ENCODE data around the gene TTLL9. TPM values are rescaled to one million over a fixed set of nuclear protein-coding genes. Genes with fewer than 3 reads are reported as not detected.

The TTLL9 gene, protein sequence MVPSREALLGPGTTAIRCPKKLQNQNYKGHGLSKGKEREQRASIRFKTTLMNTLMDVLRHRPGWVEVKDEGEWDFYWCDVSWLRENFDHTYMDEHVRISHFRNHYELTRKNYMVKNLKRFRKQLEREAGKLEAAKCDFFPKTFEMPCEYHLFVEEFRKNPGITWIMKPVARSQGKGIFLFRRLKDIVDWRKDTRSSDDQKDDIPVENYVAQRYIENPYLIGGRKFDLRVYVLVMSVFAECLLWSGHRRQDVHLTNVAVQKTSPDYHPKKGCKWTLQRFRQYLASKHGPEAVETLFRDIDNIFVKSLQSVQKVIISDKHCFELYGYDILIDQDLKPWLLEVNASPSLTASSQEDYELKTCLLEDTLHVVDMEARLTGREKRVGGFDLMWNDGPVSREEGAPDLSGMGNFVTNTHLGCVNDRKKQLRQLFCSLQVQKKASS
- total RNA-seq = under 1 TPM in 2 of 4 donors, not detected in 2; 0.17 to 0.34 TPM

DNA sequence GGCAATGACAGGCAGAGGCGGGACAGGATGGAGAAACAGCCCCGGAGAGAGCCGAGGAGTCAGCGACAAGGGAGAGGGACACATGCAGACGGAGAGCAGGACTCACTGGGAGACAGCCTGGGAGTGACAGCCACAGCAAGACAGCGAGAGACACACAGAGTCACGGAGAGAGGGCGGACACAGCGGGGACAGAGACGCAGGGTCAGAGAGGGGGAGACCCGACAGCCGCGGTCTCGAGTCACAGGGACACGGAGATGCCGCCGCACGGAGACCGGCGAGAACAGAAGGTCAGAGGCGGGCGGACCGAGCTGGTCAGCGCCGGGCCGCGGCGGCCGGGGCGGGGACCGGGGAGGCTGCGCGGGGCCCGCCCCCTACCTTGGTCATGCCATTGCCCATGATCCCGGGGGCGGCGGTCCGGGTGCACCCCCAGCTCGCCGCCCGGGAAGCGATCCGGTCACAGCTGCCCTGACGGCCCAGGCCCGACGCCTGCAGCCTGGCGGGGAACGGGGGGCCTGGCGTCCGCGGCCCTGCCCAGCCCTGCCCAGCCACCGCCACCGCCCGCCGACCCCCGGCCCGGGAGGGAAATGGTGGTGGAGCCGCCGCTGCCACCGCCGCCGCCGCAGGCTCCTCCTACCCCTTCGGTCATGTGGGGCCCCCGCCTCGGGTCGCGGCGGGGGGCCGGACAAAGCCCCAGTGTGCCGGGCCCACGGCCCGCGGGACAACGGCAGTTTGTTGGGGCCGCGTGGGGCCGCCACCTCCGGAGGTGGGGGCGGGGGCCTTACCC, at the start of gene TTLL9, which contains the start of gene DUSP15:
Gene TTLL9, plus strand, starts transcription at position 693 of the 784 bp plus-strand sequence. CDS start 493 bp downstream, outside the sequence.
Gene DUSP15, minus strand, starts transcription at position 586 of the 784 bp plus-strand sequence. Its CDS starts 190 bp downstream, at position 396.
- intact Hi-C loops (cut with DNase I) = no loop called here
- 2% methylated on average over 25 of the region's 80 CpGs for WGBS
- TF ChIP-seq POLR2AphosphoS5 (IDR thresholded peaks at IDR 0.05) = peak in 1 of 2 donors; percentile 68
- TF ChIP-seq POLR2A (IDR thresholded peaks at IDR 0.05; ENCODE audit: low read depth) = no peak
- TF ChIP-seq, protein P1, sequence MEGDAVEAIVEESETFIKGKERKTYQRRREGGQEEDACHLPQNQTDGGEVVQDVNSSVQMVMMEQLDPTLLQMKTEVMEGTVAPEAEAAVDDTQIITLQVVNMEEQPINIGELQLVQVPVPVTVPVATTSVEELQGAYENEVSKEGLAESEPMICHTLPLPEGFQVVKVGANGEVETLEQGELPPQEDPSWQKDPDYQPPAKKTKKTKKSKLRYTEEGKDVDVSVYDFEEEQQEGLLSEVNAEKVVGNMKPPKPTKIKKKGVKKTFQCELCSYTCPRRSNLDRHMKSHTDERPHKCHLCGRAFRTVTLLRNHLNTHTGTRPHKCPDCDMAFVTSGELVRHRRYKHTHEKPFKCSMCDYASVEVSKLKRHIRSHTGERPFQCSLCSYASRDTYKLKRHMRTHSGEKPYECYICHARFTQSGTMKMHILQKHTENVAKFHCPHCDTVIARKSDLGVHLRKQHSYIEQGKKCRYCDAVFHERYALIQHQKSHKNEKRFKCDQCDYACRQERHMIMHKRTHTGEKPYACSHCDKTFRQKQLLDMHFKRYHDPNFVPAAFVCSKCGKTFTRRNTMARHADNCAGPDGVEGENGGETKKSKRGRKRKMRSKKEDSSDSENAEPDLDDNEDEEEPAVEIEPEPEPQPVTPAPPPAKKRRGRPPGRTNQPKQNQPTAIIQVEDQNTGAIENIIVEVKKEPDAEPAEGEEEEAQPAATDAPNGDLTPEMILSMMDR (IDR thresholded peaks at IDR 0.05) = no peak
- Histone ChIP-seq H3K9me3 (no peaks in the 10 kb centered on the region), H3K36me3 (no peaks in the 10 kb centered on the region), H3K27ac (replicated peaks in 1 of 4) (peak within 1 kb of the TSS; percentile 49 to 71 (median 66)), H3K27me3 (no peaks in the 10 kb centered on the region), H3K4me3 (peak within 1 kb of the TSS; percentile 60 to 89 (median 84)), H3K4me1 (peaks cover 9 to 26% (median 22%) of the 10 kb centered on the region in 4 donors)
- DNase-seq (ENCODE audit: extremely low spot score) = no peak

DNA sequence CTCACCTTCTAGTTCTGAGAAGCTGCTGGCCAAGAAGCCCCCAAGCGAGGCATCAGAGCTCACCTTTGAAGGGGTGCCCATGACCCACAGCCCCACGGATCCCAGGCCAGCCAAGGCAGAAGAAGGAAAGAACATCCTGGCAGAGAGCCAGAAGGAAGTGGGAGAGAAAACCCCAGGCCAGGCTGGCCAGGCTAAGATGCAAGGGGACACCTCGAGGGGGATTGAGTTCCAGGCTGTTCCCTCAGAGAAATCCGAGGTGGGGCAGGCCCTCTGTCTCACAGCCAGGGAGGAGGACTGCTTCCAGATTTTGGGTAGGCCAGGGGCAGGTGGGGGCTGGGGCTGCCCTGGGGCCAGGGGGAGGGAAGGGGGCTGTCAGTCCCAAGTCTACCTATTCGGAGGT, 49.0 kb upstream of the TTLL9 start:
- no peak overlapping the region for H3K27ac ChIP-seq (replicated peaks in 1 of 4)
- H3K27me3 ChIP-seq = no peaks in the 10 kb centered on the region
- no peak overlapping the region for H3K4me3 ChIP-seq
- no peaks in the 10 kb centered on the region for H3K36me3 ChIP-seq
- no peak for TF ChIP-seq POLR2A (IDR thresholded peaks at IDR 0.05; ENCODE audit: low read depth)
- TF ChIP-seq, protein P1 (IDR thresholded peaks at IDR 0.05) = no peak
- no peak for TF ChIP-seq POLR2AphosphoS5 (IDR thresholded peaks at IDR 0.05)
- TF ChIP-seq EP300 (IDR thresholded peaks at IDR 0.05) = no peak
- DNase-seq (ENCODE audit: extremely low spot score) = no peak
- peaks cover 4 to 15% (median 12%) of the 10 kb centered on the region in 4 donors for H3K4me1 ChIP-seq
- 62% methylated on average over 5 of the region's 5 CpGs for WGBS
- intact Hi-C loops (cut with DNase I) = loop anchor here (5.0 kb wide), 1 partner anchor 211 kb away; no protein-coding TSS in a partner anchor
- H3K9me3 ChIP-seq = no peaks in the 10 kb centered on the region

DNA sequence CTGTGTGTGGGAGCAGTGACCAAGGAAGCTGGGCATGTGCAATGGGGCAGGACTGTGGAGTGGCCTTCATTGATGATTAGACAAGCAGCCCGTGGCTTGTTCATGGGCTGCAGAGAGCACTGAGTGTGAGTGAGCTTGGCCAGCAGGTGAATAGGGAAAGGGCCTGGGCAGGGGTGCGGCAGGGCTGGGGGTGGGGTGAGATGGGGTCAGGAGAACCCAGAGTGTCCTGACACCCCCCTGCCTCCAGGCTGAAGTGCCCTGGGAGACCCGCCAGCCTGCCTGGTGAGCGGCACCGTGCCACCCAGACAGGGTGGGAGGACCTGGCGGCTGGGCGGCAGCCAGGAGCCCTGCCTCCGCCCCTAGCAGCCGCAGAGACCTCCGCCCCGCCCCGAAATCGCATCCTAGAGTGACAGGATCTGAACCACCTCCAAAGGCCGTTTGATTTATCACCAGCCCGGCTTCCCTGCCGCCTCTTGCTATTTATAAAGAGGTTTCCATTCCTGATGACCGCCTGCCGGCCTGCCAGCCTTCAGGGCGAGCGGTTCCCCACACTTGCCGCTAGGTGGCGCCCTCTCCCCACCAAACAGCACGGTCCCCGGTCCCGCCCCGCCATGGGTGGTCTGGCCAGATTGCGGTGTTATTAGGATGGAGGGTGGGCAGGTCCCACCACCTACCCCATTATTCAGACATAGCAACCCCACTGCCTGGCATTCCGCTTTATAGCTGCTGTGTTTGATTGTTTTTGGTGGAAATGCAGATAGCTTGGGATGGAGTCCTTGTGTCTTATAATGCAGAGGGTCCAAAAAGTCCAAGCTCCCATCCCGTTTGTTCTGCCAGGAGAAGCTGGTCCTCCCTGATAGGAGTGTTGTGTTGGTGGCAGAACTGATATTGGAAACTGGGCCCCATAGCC, 47.8 kb upstream of the TTLL9 start:
- peak overlapping the region in 3 of 4 donors; percentile 2 to 17 (median 15) for H3K4me3 ChIP-seq
- intact Hi-C loops (cut with DNase I) = loop anchor here (1.0 to 5.0 kb wide), 3 partner anchors 22 to 210 kb away; partner anchors contain the start of genes FOXS1 and PDRG1
- H3K4me1 ChIP-seq = peaks cover 4 to 15% (median 12%) of the 10 kb centered on the region in 4 donors
- H3K9me3 ChIP-seq = no peaks in the 10 kb centered on the region
- TF ChIP-seq POLR2AphosphoS5 (IDR thresholded peaks at IDR 0.05) = peak in 1 of 2 donors; percentile 52
- TF ChIP-seq EP300 (IDR thresholded peaks at IDR 0.05) = no peak
- TF ChIP-seq, protein P1 (IDR thresholded peaks at IDR 0.05) = peak; percentile 97 to 100 (median 99)
- TF ChIP-seq POLR2A (IDR thresholded peaks at IDR 0.05; ENCODE audit: low read depth) = no peak
- H3K36me3 ChIP-seq = no peaks in the 10 kb centered on the region
- DNase-seq (ENCODE audit: extremely low spot score) = no peak
- 6% methylated on average over 12 of the region's 29 CpGs for WGBS
- H3K27me3 ChIP-seq = no peaks in the 10 kb centered on the region
- no peak overlapping the region for H3K27ac ChIP-seq (replicated peaks in 1 of 4)
